Measurements from ENCODE around the gene ZBTB37. TPM values are rescaled to one million over a fixed set of nuclear protein-coding genes. Genes with fewer than 3 reads are reported as not detected.

ZBTB37 gene
- total and polyA plus RNA-seq, 2 of the 4 experiments (the other 2 are of a cell fraction), result 1.0 to 13.1 TPM

DNA sequence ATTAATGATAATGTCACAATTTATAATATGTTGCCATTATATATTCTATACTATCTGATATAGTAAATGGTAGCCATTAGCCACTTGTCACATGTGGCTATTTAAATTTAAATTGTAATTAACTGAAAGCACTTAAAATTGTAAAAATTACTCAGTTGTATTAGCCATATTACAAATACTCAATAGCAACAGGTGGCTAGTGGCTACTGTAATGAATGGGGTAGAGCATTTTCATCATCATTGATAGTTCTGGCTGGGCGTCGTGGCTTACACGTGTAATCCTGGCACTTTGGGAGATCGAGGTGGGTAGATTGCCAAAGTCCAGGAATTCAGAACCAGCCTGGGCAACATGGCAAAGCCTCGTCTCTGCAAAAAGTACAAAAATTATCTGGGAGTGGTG is 16.5 kb downstream of the ZBTB37 start:
- BruUV-seq (replicated peaks), result no TSS peak
- H2BK20ac ChIP-seq (ENCODE audit: low read depth, low read length), result no peak overlapping the region
- no peak overlapping the region for H3K4ac ChIP-seq (ENCODE audit: low read depth, low read length)
- H2BK15ac ChIP-seq (ENCODE audit: low read depth, low read length), result no peak overlapping the region
- no peaks in the 10 kb centered on the region for H3K4me1 ChIP-seq (ENCODE audit: control insufficient read depth, insufficient read depth, low read length)
- no peak overlapping the region for H4K91ac ChIP-seq (ENCODE audit: insufficient read depth, low read depth, low read length)
- H4K8ac ChIP-seq (ENCODE audit: low read depth in 2 of 2, low read length in 2 of 2), result no peak overlapping the region
- intact Hi-C loops (cut with micrococcal nuclease), result no loop called here
- H4K5ac ChIP-seq (ENCODE audit: low read depth, low read length), result no peak overlapping the region
- dilution Hi-C loops (cut with HindIII; ENCODE audit: low sequenced_read_pairs, unreplicated experiment), result no loop called here
- TF ChIP-seq ELK1 (IDR thresholded peaks at IDR 0.05; ENCODE audit: borderline replicate concordance, low read depth, low read length) (no peak), RCOR1 (IDR thresholded peaks at IDR 0.05; ENCODE audit: insufficient replicate concordance, low read length) (no peak), MXI1 (IDR thresholded peaks at IDR 0.05; ENCODE audit: borderline replicate concordance, low read depth, low read length) (no peak), SMC3 (IDR thresholded peaks at IDR 0.05; ENCODE audit: low read depth, low read length) (no peak), RAD21 (IDR thresholded peaks at IDR 0.05; ENCODE audit: low read length) (no peak), POLR2A (IDR thresholded peaks at IDR 0.05; ENCODE audit: low read depth, low read length) (no peak), CEBPB (IDR thresholded peaks at IDR 0.05; ENCODE audit: low read depth, low read length) (no peak), RFX5 (IDR thresholded peaks at IDR 0.05; ENCODE audit: low read depth, low read length) (no peak), CHD1 (IDR thresholded peaks at IDR 0.05; ENCODE audit: low read depth, low read length) (no peak), BHLHE40 (IDR thresholded peaks at IDR 0.05; ENCODE audit: low read depth, low read length) (no peak)
- TF ChIP-seq, protein P1, sequence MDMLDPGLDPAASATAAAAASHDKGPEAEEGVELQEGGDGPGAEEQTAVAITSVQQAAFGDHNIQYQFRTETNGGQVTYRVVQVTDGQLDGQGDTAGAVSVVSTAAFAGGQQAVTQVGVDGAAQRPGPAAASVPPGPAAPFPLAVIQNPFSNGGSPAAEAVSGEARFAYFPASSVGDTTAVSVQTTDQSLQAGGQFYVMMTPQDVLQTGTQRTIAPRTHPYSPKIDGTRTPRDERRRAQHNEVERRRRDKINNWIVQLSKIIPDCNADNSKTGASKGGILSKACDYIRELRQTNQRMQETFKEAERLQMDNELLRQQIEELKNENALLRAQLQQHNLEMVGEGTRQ (IDR thresholded peaks at IDR 0.05; ENCODE audit: low read depth, low read length), result no peak
- H3K27ac ChIP-seq (ENCODE audit: insufficient read depth, low read length), result no peak overlapping the region
- ATAC-seq (ENCODE audit: low read depth), result no peak
- no peak overlapping the region for H2AK9ac ChIP-seq (replicated peaks; ENCODE audit: low read depth, low read length, poor library complexity)
- no peak overlapping the region for H3K4me3 ChIP-seq (ENCODE audit: insufficient read depth, low read depth, low read length)
- WGBS, 2 experiments (ENCODE audit: extremely low coverage in 2 of 2, insufficient read length in 1 of 2), result 80% methylated on average over 1 of the region's 5 CpGs; no CpG with 5 or more reads in 1 of the 2 experiments
- H3K9me3 ChIP-seq (ENCODE audit: control insufficient read depth, insufficient read depth, low read length), result no peaks in the 10 kb centered on the region
- no peaks in the 10 kb centered on the region for H4K20me1 ChIP-seq (ENCODE audit: insufficient read depth, low read length)
- H2AFZ ChIP-seq (replicated peaks; ENCODE audit: low read length, poor library complexity), result no peak overlapping the region
- H3K9me1 ChIP-seq (ENCODE audit: insufficient read depth, low read length), result no peaks in the 10 kb centered on the region; the same call in 1 of the 2 replicates
- H3K23ac ChIP-seq (ENCODE audit: low read depth, low read length), result no peak overlapping the region
- H3K4me2 ChIP-seq (ENCODE audit: low read depth, low read length), result no peak overlapping the region
- no peak overlapping the region for H3K18ac ChIP-seq (ENCODE audit: low read depth, low read length)
- H3K36me3 ChIP-seq (ENCODE audit: control insufficient read depth, insufficient read depth, low read length), result peaks cover 13% of the 10 kb centered on the region
- CTCF ChIA-PET, result no interaction called here
- H3K56ac ChIP-seq (ENCODE audit: extremely low read depth, insufficient read depth, low read length), result no peak overlapping the region
- no peak overlapping the region for H2BK120ac ChIP-seq (ENCODE audit: low read depth, low read length)
- peaks cover 0 to 3% of the 10 kb centered on the region in 2 experiments; a peak in 1 of 4 replicates for H3K79me1 ChIP-seq (ENCODE audit: low read depth in 1 of 2, low read length in 2 of 2)
- no peak for DNase-seq
- POLR2A ChIA-PET (ENCODE audit: unreplicated experiment), result interaction anchor here (0.6 kb wide), 1 partner anchor 17 kb away, joined by 4 read pairs; the partner anchor contains the start of gene GAS5
- H3K9ac ChIP-seq (ENCODE audit: low read depth, low read length), result no peak overlapping the region
- in situ Hi-C loops (cut with MboI; ENCODE audit: low sequenced_read_pairs), result no loop called here
- no peaks in the 10 kb centered on the region for H3K27me3 ChIP-seq (ENCODE audit: control insufficient read depth, insufficient read depth, low read length)
- no peak overlapping the region for H2AK5ac ChIP-seq (ENCODE audit: low read depth, low read length)
- no peak overlapping the region for H3K14ac ChIP-seq (replicated peaks; ENCODE audit: low read depth, low read length)
- H2BK5ac ChIP-seq (ENCODE audit: low read depth, low read length, poor library complexity, severe bottlenecking), result no peak overlapping the region

All from IMR-90 (cell line).